ENCODE measurements around the gene PLTP.
"Not testable (repeated sequence)": the region's sequence is repeated elsewhere in the genome, so short reads cannot be mapped to it uniquely, and the experiment has no call there.

Gene PLTP

DNA sequence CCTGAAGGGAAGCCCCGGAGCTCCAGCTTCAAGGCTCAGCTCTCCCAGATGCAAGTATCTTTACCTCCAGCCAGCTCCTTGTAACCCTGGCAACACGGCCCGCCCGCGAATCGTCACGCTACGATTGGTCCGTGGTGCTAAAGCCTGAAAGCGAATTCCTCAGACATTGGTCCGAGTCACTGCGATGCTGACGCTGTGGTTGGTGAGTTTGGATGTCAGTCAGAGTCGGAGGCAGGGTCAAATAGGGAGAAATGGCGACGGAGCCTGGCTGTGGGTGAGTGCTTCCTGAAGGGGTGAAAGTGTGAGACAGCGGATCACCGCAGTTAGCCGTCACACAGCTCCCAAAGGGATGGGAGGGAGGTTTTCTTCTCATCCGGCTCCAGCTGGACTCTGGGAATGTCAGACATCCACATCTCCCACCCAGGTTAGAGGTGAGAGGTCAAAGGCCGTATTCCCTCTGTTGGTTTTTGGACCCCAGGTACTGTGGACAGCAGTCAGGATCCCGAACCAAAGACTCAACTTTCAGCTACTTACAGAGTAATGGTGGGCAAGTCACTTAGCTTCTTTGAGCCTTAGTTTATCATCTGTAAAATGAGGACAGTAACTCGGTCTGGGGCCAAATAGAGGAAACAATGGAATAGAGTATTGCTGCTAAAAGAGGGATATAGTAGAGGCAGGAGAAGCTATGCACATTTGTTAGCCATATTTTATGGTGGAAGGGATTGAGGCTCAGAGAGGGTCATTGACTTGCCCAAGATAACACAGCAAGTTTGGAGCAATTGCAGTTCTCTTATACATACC, 30.8 kb downstream of the PLTP start, which contains the start of gene ZSWIM1:
ZSWIM1 (plus strand) TSS at position 240 of the 801 bp plus-strand sequence. CDS start 1,366 bp downstream, outside the sequence.
- H3K4me1 Mint-ChIP-seq = peaks cover 17% of the 10 kb centered on the region
- H3K36me3 Mint-ChIP-seq (ENCODE audit: low read depth) = peaks cover 30% of the 10 kb centered on the region
- TF ChIP-seq, protein P1, sequence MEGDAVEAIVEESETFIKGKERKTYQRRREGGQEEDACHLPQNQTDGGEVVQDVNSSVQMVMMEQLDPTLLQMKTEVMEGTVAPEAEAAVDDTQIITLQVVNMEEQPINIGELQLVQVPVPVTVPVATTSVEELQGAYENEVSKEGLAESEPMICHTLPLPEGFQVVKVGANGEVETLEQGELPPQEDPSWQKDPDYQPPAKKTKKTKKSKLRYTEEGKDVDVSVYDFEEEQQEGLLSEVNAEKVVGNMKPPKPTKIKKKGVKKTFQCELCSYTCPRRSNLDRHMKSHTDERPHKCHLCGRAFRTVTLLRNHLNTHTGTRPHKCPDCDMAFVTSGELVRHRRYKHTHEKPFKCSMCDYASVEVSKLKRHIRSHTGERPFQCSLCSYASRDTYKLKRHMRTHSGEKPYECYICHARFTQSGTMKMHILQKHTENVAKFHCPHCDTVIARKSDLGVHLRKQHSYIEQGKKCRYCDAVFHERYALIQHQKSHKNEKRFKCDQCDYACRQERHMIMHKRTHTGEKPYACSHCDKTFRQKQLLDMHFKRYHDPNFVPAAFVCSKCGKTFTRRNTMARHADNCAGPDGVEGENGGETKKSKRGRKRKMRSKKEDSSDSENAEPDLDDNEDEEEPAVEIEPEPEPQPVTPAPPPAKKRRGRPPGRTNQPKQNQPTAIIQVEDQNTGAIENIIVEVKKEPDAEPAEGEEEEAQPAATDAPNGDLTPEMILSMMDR (IDR thresholded peaks at IDR 0.05; ENCODE audit: unreplicated experiment in 3 of 3) = no peak

DNA sequence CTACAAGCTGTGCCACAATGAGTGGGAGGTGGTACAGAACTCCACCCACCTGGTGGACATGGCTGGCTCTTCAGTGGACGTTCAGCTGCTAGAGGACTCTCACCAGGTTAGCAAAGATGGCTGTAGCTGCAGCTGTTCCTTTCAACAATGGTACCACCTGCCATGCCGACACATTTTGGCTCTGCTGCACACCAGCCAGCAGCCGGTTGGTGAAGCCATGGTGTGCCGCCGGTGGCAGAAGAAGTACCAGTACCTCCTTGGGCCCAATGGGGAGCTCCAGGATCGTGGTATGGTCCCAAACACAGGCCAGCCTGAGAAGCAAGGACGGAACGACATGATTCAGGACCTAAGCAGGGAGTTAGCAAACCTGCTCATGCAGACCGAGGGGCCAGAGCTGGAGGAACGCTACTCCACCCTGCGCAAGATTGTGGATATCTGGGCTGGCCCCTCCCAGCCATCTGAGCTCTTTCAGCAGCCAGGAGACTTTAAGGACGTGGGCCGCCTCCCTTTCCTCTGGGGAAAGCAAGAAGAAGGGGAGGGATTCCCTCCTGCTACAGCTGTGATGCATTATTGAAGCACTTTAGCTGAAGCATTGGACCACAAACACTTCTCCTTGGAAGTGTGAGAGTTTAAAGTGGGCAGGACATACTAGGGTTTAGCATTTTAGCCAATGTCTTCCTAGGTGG, 33.7 kb downstream of the PLTP start:
- Mint-ChIP-seq H3K4me1 (peaks cover 17% of the 10 kb centered on the region), H3K36me3 (ENCODE audit: low read depth) (peaks cover 18% of the 10 kb centered on the region), H3K27ac (no peak overlapping the region), H3K4me3 (no peak overlapping the region), H3K9me3 (no peaks in the 10 kb centered on the region), H3K27me3 (ENCODE audit: low read depth) (no peaks in the 10 kb centered on the region)
- TF ChIP-seq, protein P1 (IDR thresholded peaks at IDR 0.05; ENCODE audit: unreplicated experiment in 3 of 3) = no peak

More for the DNA sequence above, 30.8 kb downstream of the PLTP start, which contains the start of gene ZSWIM1:
- Mint-ChIP-seq H3K27me3 (ENCODE audit: low read depth) (no peaks in the 10 kb centered on the region), H3K9me3 (no peaks in the 10 kb centered on the region), H3K4me3 (peak within 1 kb of the TSS; percentile 89 to 96 (median 92)), H3K27ac (peak within 1 kb of the TSS; percentile 71 to 90 (median 74))

DNA sequence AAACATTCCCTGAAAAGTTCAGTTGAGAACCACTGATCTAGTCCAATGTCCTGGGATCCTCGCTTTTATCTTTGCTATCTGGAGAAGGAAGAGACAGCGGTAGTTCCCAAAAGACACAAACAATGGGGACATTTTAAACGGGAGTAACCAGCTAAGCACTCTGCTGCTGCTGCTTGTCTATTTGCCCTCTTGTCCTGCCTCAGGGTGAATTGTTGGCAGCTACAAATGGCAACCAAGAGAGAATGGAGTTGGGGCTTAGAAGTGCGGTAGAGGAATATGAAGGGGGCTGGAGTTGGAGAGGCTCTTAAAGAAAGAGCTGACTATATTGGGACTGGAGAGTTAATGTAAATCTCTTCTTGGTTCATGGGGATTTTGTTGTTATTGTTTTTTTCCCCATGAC, 37.4 kb downstream of the PLTP start:
- H3K4me3 Mint-ChIP-seq = no peak overlapping the region
- no peaks in the 10 kb centered on the region for H3K4me1 Mint-ChIP-seq
- TF ChIP-seq, protein P1 (IDR thresholded peaks at IDR 0.05; ENCODE audit: unreplicated experiment in 3 of 3) = no peak
- H3K27ac Mint-ChIP-seq = no peak overlapping the region
- peaks cover 6% of the 10 kb centered on the region for H3K36me3 Mint-ChIP-seq (ENCODE audit: low read depth)
- H3K9me3 Mint-ChIP-seq = no peaks in the 10 kb centered on the region
- no peaks in the 10 kb centered on the region for H3K27me3 Mint-ChIP-seq (ENCODE audit: low read depth)

DNA sequence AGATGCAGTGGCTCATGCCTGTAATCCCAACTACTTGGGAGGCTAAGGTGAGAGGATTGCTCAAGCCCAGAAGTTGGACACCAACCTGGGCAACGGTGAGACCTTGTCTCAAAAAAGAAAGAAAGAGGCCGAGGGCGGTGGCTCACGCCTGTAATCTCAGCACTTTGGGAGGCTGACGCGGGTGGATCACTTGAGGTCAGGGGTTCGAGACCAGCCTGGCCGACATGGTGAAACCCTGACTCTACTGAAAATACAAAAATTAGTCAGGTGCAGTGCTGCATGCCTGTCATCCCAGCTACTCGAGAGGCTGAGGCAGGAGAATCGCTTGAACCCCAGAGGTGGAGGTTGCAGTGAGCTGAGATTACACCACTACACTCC, 37.9 kb downstream of the PLTP start:
- not testable (repeated sequence) for H3K4me3 Mint-ChIP-seq; H3K27ac Mint-ChIP-seq; H3K4me1 Mint-ChIP-seq; H3K9me3 Mint-ChIP-seq; H3K36me3 Mint-ChIP-seq (ENCODE audit: low read depth); H3K27me3 Mint-ChIP-seq (ENCODE audit: low read depth)

DNA sequence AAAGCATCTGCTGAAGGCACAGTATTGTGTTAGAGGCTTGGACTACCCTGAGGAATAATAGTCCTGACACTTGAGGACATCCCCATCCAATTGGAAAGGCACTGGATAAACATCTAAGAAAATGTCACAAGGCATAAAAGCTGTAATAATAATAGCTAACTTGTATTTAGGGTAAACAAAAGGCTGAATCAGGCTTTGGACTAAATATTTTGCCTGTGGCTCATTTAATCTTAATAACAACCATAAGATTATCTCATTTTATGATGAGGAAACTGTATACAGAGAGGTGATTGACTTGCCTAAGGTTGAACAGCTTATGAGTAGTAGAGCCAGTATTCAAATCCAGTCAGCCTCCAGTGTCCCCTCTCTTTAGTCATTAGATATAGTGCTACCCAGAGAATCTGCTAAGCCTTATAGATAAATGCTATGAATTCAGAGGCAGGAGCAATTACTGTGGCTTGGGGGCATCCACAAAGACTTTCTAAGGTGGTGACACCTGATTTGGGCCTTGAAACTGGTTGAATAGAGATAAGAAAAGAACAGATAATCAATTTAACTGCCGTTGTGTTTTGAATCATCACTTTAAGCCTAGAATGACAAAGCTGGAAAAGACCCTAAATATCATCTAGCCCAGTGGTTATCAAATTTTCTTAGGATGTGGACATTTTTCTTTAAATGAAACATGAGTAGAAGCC, 38.4 kb downstream of the PLTP start:
- TF ChIP-seq, protein P1 (IDR thresholded peaks at IDR 0.05; ENCODE audit: unreplicated experiment in 3 of 3) = no peak
- Mint-ChIP-seq H3K4me3 (no peak overlapping the region), H3K27ac (no peak overlapping the region), H3K27me3 (ENCODE audit: low read depth) (no peaks in the 10 kb centered on the region), H3K4me1 (no peaks in the 10 kb centered on the region), H3K36me3 (ENCODE audit: low read depth) (peaks cover 6% of the 10 kb centered on the region), H3K9me3 (no peaks in the 10 kb centered on the region)

DNA sequence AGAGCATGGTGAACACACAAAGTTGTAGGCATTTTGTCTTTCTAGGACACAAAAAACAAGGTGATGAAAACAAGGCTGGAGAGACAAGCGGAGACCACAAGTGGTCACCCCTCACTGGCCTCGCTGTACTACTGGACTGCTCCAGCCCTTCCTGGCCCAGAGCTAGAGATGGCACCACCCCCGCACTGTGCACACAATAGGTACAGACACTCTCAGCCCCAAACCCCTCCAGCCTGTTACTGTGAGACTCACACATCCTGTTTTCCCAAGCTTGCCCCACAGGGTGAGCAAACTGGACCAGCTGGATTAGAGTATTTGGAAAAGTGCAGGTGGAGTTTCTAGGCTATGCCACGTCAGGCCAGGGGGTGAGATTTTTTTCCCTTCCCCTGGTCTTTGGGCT, 39.3 kb downstream of the PLTP start:
- no peak overlapping the region for H3K27ac Mint-ChIP-seq
- H3K4me1 Mint-ChIP-seq = no peaks in the 10 kb centered on the region
- no peaks in the 10 kb centered on the region for H3K9me3 Mint-ChIP-seq

More for the DNA sequence above, 39.3 kb downstream of the PLTP start:
- peaks cover 6% of the 10 kb centered on the region for H3K36me3 Mint-ChIP-seq (ENCODE audit: low read depth)
- TF ChIP-seq, protein P1 (IDR thresholded peaks at IDR 0.05; ENCODE audit: unreplicated experiment in 3 of 3) = no peak
- H3K27me3 Mint-ChIP-seq (ENCODE audit: low read depth) = no peaks in the 10 kb centered on the region
- H3K4me3 Mint-ChIP-seq = no peak overlapping the region

Measured in nephron (organoid).